T-helper 17 cell (primary cell): Measurements from ENCODE around the gene SEC24D. TPM values are rescaled to one million over a fixed set of nuclear protein-coding genes. Genes with fewer than 3 reads are reported as not detected.
A peak's percentile ranks its signal among the peaks of the same experiment; 100 is the strongest.

Experiments
- ATAC-seq: fragments of 150-1000 bp; cut with Tn5 transposase; 2 replicates; pipeline ENCODE4 v1.10.0; 2021; ENCODE audit warnings: mild to moderate bottlenecking, moderate library complexity
- DNase-seq, 3 donors: peaks; one replicate each; pipeline versions ENCODE4 v3.0.0 to v3.0.0-alpha.2; 2020 to 2021
- H3K9me3 ChIP-seq: one replicate; pipeline ENCODE4 v1.7.0; 2013; ENCODE audit warnings: low read length, mild to moderate bottlenecking; ENCODE audit not compliant: control insufficient read depth, poor library complexity, severe bottlenecking
- H3K27ac Mint-ChIP-seq: one replicate; pipeline ENCODE4 v1.8.0; 2022; ENCODE audit warnings: mild to moderate bottlenecking, moderate library complexity, mixed read lengths
- H3K27me3 Mint-ChIP-seq: one replicate; pipeline ENCODE4 v1.8.0; 2022; ENCODE audit warnings: mixed read lengths
- H3K36me3 Mint-ChIP-seq: one replicate; pipeline ENCODE4 v1.8.0; 2022; ENCODE audit warnings: low read depth, mixed read lengths
- H3K4me1 Mint-ChIP-seq: one replicate; pipeline ENCODE4 v1.8.0; 2022; ENCODE audit warnings: mild to moderate bottlenecking, mixed read lengths
- H3K4me3 Mint-ChIP-seq: one replicate; pipeline ENCODE4 v1.8.0; 2022; ENCODE audit warnings: mild to moderate bottlenecking, moderate library complexity, mixed read lengths
- total RNA-seq, 4 donors: library from RNA in 2 of 4; stranded (reverse) in 2 of 4; gene quantifications; one replicate each; pipeline ENCODE4 v1.2.3 and lab custom pipeline; 2022 to 2026

SEC24D gene
- total RNA-seq, 2 donors from 2014 or later = 30.9 to 31.2 TPM

DNA sequence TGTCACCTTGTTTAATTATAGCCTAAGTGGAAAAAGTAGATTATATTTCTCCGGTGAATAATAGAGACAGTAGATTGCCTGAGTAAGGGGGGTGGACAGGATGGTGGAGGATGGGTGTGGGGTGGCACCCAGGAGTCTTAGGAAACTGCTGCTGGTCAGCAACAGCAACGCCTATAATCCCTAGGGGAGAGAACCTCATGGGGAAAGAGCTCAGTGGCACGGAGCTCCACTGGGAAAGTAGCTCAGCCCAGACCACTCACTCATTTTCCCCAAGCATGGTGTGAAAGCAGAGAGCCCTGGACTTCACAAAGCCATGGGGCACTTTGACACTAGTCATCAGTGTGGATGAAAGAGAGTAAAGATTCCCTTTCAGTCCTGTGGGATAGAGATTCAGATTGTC is 119.6 kb downstream of the SEC24D start:
- DNase-seq (no peak), ATAC-seq (no peak)
- no peak overlapping the region for H3K4me3 Mint-ChIP-seq
- H3K4me1 Mint-ChIP-seq = peaks cover 4% of the 10 kb centered on the region
- no peaks in the 10 kb centered on the region for H3K27me3 Mint-ChIP-seq
- H3K9me3 ChIP-seq = no peaks in the 10 kb centered on the region
- H3K36me3 Mint-ChIP-seq = no peaks in the 10 kb centered on the region
- no peak overlapping the region for H3K27ac Mint-ChIP-seq

DNA sequence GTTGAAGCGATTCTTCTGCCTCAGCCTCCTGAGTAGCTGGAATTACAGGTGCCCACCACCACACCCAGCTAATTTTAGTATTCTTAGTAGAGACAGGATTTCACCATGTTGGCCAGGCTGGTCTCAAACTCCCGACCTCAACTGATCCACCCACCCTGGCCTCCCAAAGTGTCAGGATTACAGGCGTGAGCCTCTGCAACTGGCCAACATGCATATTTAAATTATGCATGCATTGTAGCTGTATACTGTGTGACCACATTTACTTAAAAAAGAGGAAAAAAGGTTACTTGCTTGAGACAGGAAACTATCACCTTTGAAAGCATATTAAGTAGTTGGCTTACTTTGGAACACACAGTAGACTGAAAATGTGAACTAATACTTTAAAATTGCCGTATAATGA is 121.2 kb downstream of the SEC24D start:
- H3K27me3 Mint-ChIP-seq = no peaks in the 10 kb centered on the region
- ATAC-seq = no peak

DNA sequence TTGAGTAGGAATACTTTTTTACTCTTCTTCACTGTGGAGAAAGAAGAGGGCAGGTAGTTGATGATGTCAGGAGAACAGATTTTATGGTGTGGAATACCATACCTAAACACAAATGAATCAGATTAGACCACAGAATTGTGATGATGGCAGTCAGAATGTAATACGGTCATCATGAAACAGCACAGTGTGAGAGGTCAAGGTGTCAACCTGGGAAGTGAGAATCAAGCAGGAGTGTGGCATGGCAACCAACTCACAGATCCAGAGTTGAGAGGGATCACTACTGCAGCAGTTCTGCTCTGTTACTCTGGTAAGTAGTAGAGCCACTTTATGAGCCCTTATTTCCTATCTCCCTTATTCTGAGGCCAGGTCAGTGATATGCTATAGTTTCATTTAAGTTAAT is 123.1 kb downstream of the SEC24D start:
- DNase-seq = no peak
- Mint-ChIP-seq H3K4me3 (no peak overlapping the region), H3K36me3 (peaks cover 5% of the 10 kb centered on the region), H3K27me3 (no peaks in the 10 kb centered on the region), H3K27ac (peak overlapping the region; percentile 14), H3K4me1 (peaks cover 8% of the 10 kb centered on the region)
- no peaks in the 10 kb centered on the region for H3K9me3 ChIP-seq
- ATAC-seq = no peak

More for the DNA sequence above, 121.2 kb downstream of the SEC24D start:
- Mint-ChIP-seq H3K4me3 (no peak overlapping the region), H3K4me1 (peaks cover 4% of the 10 kb centered on the region), H3K27ac (peak overlapping the region; percentile 32), H3K36me3 (no peaks in the 10 kb centered on the region)
- no peak for DNase-seq
- H3K9me3 ChIP-seq = no peaks in the 10 kb centered on the region

GRCh38 chr4:118711052-118711451 is 124.9 kb downstream of the SEC24D start:
- no peak overlapping the region for H3K4me3 Mint-ChIP-seq
- peaks cover 12% of the 10 kb centered on the region for H3K4me1 Mint-ChIP-seq
- peaks cover 7% of the 10 kb centered on the region for H3K36me3 Mint-ChIP-seq
- no peak overlapping the region for H3K27ac Mint-ChIP-seq
- ATAC-seq (no peak), DNase-seq (no peak)
- no peaks in the 10 kb centered on the region for H3K9me3 ChIP-seq
- H3K27me3 Mint-ChIP-seq = no peaks in the 10 kb centered on the region

- Mint-ChIP-seq H3K4me1 (peaks cover 8% of the 10 kb centered on the region), H3K27ac (no peak overlapping the region), H3K27me3 (no peaks in the 10 kb centered on the region), H3K4me3 (no peak overlapping the region), H3K36me3 (peaks cover 13% of the 10 kb centered on the region)
- DNase-seq (no peak), ATAC-seq (no peak)
- H3K9me3 ChIP-seq = no peaks in the 10 kb centered on the region
Measured at GRCh38 chr4:118703118-118703517, 132.8 kb downstream of the SEC24D start.

DNA sequence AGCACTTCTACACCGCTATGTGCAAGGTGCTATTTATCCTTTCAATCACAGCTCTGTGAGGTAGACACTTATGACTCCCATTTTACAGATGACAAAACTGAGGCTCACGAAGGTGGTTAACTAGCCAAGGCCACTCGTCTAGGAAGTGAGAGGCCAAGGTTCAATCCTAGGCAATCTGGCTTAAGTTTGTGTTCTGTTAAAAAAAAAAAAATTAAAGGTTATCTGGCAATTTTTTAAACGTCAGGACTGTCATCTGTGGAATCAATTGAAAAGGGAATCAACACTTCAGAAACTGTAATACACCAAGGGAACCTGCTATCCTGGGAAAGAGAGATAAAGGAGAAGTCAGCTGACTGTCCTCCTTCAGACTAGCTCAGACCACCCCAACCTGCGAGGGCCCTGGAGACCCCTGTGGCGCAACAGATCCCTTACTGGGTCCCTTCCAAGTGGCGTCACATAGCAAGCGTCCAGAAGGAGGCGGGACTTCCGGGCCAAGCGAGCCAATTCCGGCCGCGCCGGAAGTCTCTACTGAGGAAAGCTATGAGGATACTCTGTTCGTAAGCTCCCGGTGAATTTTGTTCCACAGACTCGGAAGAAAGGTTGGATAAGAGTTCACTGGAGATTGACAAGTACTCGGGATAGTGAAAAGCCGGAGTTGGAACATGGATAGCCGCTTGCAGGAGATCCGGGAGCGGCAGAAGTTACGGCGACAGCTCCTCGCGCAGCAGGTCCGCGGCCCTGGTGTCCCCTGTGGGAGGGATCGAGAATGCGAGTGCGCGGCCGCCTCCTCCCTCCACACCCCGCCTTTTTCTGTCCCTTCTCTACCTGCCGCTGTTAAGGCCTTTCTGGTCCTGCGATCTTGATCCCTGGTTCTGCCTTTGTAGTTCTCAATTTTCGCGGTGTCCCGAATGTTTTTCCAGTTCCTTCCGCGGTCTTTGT is 150.8 kb downstream of the SEC24D start, which contains the start of gene METTL14:
METTL14 (plus strand) TSS at position 520 of the 939 bp plus-strand sequence; CDS start at position 663, 143 bp downstream.
- DNase-seq = peak; percentile 70 to 80 (median 72)
- peak within 1 kb of the TSS; percentile 98 for H3K27ac Mint-ChIP-seq
- H3K36me3 Mint-ChIP-seq = no peaks in the 10 kb centered on the region
- H3K4me1 Mint-ChIP-seq = peaks cover 20% of the 10 kb centered on the region
- peak; percentile 95 for ATAC-seq
- H3K27me3 Mint-ChIP-seq = peaks cover 5% of the 10 kb centered on the region
- no peaks in the 10 kb centered on the region for H3K9me3 ChIP-seq
- H3K4me3 Mint-ChIP-seq = peak within 1 kb of the TSS; percentile 99

DNA sequence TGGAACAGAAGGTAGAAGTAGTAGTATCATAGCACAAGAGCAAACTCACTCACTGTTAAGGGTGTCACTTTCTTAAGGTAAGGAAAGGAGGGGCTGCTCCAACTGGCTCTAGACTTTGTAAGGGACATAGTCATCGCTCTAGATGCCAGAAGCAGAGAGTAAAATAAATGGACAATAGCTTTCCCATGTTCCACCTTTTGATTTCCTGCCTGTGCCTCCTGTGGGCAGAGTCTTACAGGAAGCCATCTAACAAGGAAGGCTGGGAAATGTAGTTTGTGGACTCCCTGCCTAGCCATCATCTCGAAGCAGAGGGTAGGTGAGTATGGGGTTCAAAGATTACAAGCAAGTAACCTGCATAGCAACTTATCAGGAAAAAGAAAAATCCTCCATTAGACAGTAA is 152.4 kb downstream of the SEC24D start:
- H3K36me3 Mint-ChIP-seq = no peaks in the 10 kb centered on the region
- peak overlapping the region; percentile 19 for H3K27ac Mint-ChIP-seq
- peaks cover 20% of the 10 kb centered on the region for H3K4me1 Mint-ChIP-seq
- peaks cover 5% of the 10 kb centered on the region for H3K27me3 Mint-ChIP-seq
- H3K4me3 Mint-ChIP-seq = no peak overlapping the region
- ATAC-seq = no peak
- H3K9me3 ChIP-seq = no peaks in the 10 kb centered on the region
- DNase-seq = no peak

DNA sequence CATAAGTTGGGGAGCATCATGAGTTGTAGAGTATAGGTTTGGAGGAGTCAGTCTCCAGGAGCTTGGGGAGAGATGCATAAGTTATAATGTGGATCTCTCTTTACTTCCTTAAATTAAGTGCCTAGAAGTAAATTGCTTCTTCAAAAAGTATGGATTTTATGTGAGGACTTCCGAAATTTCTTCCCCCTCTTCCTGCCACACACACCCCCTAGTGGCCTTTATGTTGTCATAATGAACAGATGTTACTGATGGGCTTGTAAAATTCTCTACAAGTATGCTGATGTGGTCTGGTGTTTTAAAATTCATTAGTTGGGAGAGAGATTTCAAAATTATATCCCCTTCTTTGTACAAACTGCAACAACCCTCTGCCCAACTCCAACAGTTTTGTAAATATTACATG is 153.0 kb downstream of the SEC24D start:
- no peak overlapping the region for H3K4me3 Mint-ChIP-seq
- peak overlapping the region; percentile 19 for H3K27ac Mint-ChIP-seq
- H3K27me3 Mint-ChIP-seq = peaks cover 5% of the 10 kb centered on the region
- ATAC-seq = no peak
- peaks cover 20% of the 10 kb centered on the region for H3K4me1 Mint-ChIP-seq
- no peak for DNase-seq
- H3K36me3 Mint-ChIP-seq = no peaks in the 10 kb centered on the region
- no peaks in the 10 kb centered on the region for H3K9me3 ChIP-seq

DNA sequence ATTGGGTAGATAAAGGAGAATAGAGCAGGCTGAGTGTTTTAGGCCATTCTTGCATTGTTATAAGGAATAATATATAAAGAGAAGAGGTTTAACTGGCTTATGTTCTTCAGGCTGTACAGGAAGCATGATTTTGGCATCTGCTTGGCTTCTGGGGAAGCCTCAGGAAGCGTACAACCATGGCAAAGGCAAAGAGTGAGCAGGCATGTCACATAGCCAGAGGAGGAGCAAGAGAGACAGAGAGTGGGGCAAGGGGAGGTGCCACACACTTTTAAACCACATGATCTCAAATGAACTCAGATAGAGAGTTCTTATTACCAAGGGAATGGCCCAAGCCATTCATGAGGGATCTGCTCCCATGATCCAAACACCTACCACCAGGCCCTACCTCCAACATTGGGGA is 155.1 kb downstream of the SEC24D start:
- peaks cover 6% of the 10 kb centered on the region for H3K4me1 Mint-ChIP-seq
- H3K27me3 Mint-ChIP-seq = peaks cover 5% of the 10 kb centered on the region
- no peak for ATAC-seq
- no peak overlapping the region for H3K27ac Mint-ChIP-seq
- H3K36me3 Mint-ChIP-seq = no peaks in the 10 kb centered on the region
- H3K9me3 ChIP-seq = no peaks in the 10 kb centered on the region
- DNase-seq = no peak
- no peak overlapping the region for H3K4me3 Mint-ChIP-seq

DNA sequence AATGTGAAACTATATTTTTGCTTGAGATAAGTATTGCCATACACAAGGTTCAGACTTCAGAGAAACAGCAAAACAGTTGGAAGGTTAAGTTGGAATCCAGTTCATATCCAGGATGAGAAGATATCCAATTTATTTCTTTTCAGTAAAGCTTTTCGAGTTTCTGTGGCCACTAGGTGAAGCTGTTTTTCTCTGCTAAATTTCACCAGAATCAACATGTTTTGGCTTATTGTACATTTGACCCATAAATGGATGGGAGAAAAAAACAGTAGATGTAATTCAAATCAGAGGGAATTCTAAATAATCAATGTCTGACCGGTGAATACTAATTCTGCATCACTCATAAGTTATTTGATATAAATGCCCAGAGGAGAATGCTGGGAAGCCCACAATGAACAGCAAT is 159.8 kb downstream of the SEC24D start:
- H3K9me3 ChIP-seq = no peaks in the 10 kb centered on the region
- Mint-ChIP-seq H3K27me3 (no peaks in the 10 kb centered on the region), H3K36me3 (no peaks in the 10 kb centered on the region), H3K4me3 (no peak overlapping the region), H3K4me1 (no peaks in the 10 kb centered on the region), H3K27ac (no peak overlapping the region)
- no peak for ATAC-seq
- no peak for DNase-seq

Other genes with a start within 250 kb of the SEC24D start
- gene METTL14, start 150.7 kb downstream of the SEC24D start, total RNA-seq = 10 to 100 TPM; 49.1 to 51.3 TPM
- gene SYNPO2, start 52.7 kb upstream of the SEC24D start, total RNA-seq = under 1 TPM; 0.37 to 0.72 TPM